Erythroblast (primary cell): ENCODE data around the gene PTPRU.

Experiments used
- GATA1 ChIP-seq: IDR thresholded peaks from 2 replicates; pipeline ENCODE4 v1.6.1; 2011; ENCODE audit warnings: low read depth, mild to moderate bottlenecking, control low read depth, low read length, moderate library complexity
- POLR2A ChIP-seq: IDR thresholded peaks from 2 replicates; pipeline ENCODE4 v1.6.1; 2011; ENCODE audit warnings: mild to moderate bottlenecking, low read length

GRCh38 chr1:29341936-29342335 lies 105.6 kb downstream of the PTPRU start:
- no peak for TF ChIP-seq POLR2A
- no peak for TF ChIP-seq GATA1
